Urothelium cell line (cell line): ENCODE measurements around the gene TSPAN14.
"Not testable (repeated sequence)": the region's sequence is repeated elsewhere in the genome, so short reads cannot be mapped to it uniquely, and the experiment has no call there.

ENCODE experiments used
- DNase-seq: peaks from one replicate; pipeline ENCODE4 v3.0.0; 2011; ENCODE audit warnings: low spot score, mixed read lengths
- FAIRE-seq: peaks from 2 replicates; lab custom pipeline; 2011; peaks lifted over from hg19 to GRCh38; lab: Jason Lieb, UNC

The TSPAN14 gene

GRCh38 chr10:80520661-80521470, 66.8 kb downstream of the TSPAN14 start:
- FAIRE-seq: no peak
- DNase-seq: no peak

- DNase-seq (no peak), FAIRE-seq (no peak)
Observed at GRCh38 chr10:80522756-80523363, 68.8 kb downstream of the TSPAN14 start.

GRCh38 chr10:80523773-80524172, 69.7 kb downstream of the TSPAN14 start:
- DNase-seq (no peak), FAIRE-seq (no peak)

GRCh38 chr10:80524190-80524909, 70.2 kb downstream of the TSPAN14 start:
- FAIRE-seq (peak; percentile 9), DNase-seq (no peak)

GRCh38 chr10:80526218-80526617, 72.1 kb downstream of the TSPAN14 start:
- FAIRE-seq: no peak
- no peak for DNase-seq

- FAIRE-seq (peak; percentile 17), DNase-seq (no peak)
Observed at GRCh38 chr10:80526742-80527141, 72.6 kb downstream of the TSPAN14 start.

GRCh38 chr10:80528185-80528700, 74.1 kb downstream of the TSPAN14 start:
- FAIRE-seq (no peak), DNase-seq (no peak)

- no peak for FAIRE-seq
Observed at GRCh38 chr10:80528901-80529300, 74.8 kb downstream of the TSPAN14 start.

GRCh38 chr10:80529604-80530003, 75.5 kb downstream of the TSPAN14 start:
- FAIRE-seq (no peak), DNase-seq (no peak)

More at GRCh38 chr10:80528901-80529300, 74.8 kb downstream of the TSPAN14 start:
- no peak for DNase-seq

GRCh38 chr10:80530251-80530650, 76.1 kb downstream of the TSPAN14 start:
- no peak for FAIRE-seq
- DNase-seq: no peak

- DNase-seq: no peak
- FAIRE-seq: no peak
Observed at GRCh38 chr10:80530816-80531215, 76.7 kb downstream of the TSPAN14 start.

GRCh38 chr10:80532571-80532970, 78.5 kb downstream of the TSPAN14 start:
- DNase-seq: no peak
- no peak for FAIRE-seq

- DNase-seq, FAIRE-seq: not testable (repeated sequence)
Observed at GRCh38 chr10:80534059-80534458, 79.9 kb downstream of the TSPAN14 start.

GRCh38 chr10:80534646-80535045, 80.5 kb downstream of the TSPAN14 start:
- not testable (repeated sequence) for DNase-seq, FAIRE-seq

- no peak for FAIRE-seq
- DNase-seq: peak; percentile 72
Observed at GRCh38 chr10:80535671-80536360, 81.7 kb downstream of the TSPAN14 start.

- no peak for DNase-seq
- no peak for FAIRE-seq
Observed at GRCh38 chr10:80536361-80536835, 82.3 kb downstream of the TSPAN14 start.

GRCh38 chr10:80537086-80537735, 83.1 kb downstream of the TSPAN14 start:
- DNase-seq: no peak

GRCh38 chr10:80537736-80538480, 83.8 kb downstream of the TSPAN14 start, which contains the start of gene SH2D4B:
Gene SH2D4B (plus strand): TSS chr10:80537902. CDS start chr10:80538332, 430 bp downstream.
- DNase-seq: no peak
- no peak for FAIRE-seq

More at GRCh38 chr10:80537086-80537735, 83.1 kb downstream of the TSPAN14 start:
- FAIRE-seq: no peak

- no peak for DNase-seq
- no peak for FAIRE-seq
Observed at GRCh38 chr10:80538481-80539185, 84.5 kb downstream of the TSPAN14 start.
